Heart left ventricle (tissue), 16 donors: ENCODE measurements around the gene IST1. TPM values are rescaled to one million over a fixed set of nuclear protein-coding genes. Genes with fewer than 3 reads are reported as not detected.
A peak's percentile ranks its signal among the peaks of the same experiment; 100 is the strongest.

Experiments used
- ATAC-seq, 4 donors: fragments of 200-7000 bp; cut with Tn5 transposase; one replicate each; pipeline ENCODE4 v1.9.1; 2020 to 2022; ENCODE audit warnings: moderate library complexity in 4 of 4, mild to moderate bottlenecking in 3 of 4, moderate number of reproducible peaks in 1 of 4
- DNase-seq, 5 donors: peaks; one replicate each; pipeline ENCODE4 v3.0.0-alpha.2; 2020
- H3K27ac ChIP-seq, 12 donors: fragments of 200-600 bp; sonication (generic) in 4 of 12; one replicate each; pipeline versions ENCODE4 v1.5.0 to v1.8.0; 2016 to 2022; ENCODE audit warnings: mild to moderate bottlenecking in 2 of 12
- H3K27me3 ChIP-seq, 9 donors: fragments of 200-600 bp; sonication (generic) in 2 of 9; one replicate each; pipeline versions ENCODE4 v1.5.1 to v1.8.0; 2016 to 2022; ENCODE audit warnings: mild to moderate bottlenecking in 3 of 9
- H3K36me3 ChIP-seq, 9 donors: fragments of 200-600 bp; sonication (generic) in 2 of 9; one replicate each; pipeline versions ENCODE4 v1.5.0 to v1.8.0; 2018 to 2022; ENCODE audit warnings: mild to moderate bottlenecking in 2 of 9
- H3K4me1 ChIP-seq, 12 donors: fragments of 200-600 bp; sonication (generic) in 4 of 12; one replicate each; pipeline versions ENCODE4 v1.5.0 to v1.8.0; 2016 to 2022; ENCODE audit warnings: mild to moderate bottlenecking in 3 of 12
- H3K4me3 ChIP-seq, 12 donors: fragments of 200-600 bp; sonication (generic) in 4 of 12; one replicate each; pipeline versions ENCODE4 v1.5.0 to v1.8.0; 2017 to 2022; ENCODE audit warnings: mild to moderate bottlenecking in 9 of 12, moderate library complexity in 4 of 12
- H3K9me3 ChIP-seq, 12 donors: fragments of 200-600 bp; sonication (generic) in 4 of 12; one replicate each; pipeline versions ENCODE4 v1.5.0 to v1.8.0; 2016 to 2022; ENCODE audit warnings: mild to moderate bottlenecking in 1 of 12
- CTCF ChIP-seq, 12 donors: fragments of 200-600 bp; sonication (generic) in 4 of 12; IDR thresholded peaks; one replicate each; pipeline versions ENCODE4 v1.5.0 to v1.8.0; 2018 to 2022; ENCODE audit warnings: antibody characterized with exemption in 12 of 12, mild to moderate bottlenecking in 5 of 12
- POLR2A ChIP-seq, 2 donors: fragments of 450-650 bp; IDR thresholded peaks; one replicate each; pipeline ENCODE4 v1.6.1; 2017; ENCODE audit warnings: antibody characterized with exemption in 2 of 2, mild to moderate bottlenecking in 2 of 2, moderate library complexity in 2 of 2
- WGBS, 4 donors: extraction: QIAGEN DNeasy Blood & Tissue Kit in 2 of 4; methylation state at CpG; one replicate each; pipeline versions ENCODE4 v1.1.5 to v1.1.7; 2013 to 2018; 5-methylcytosine and 5-hydroxymethylcytosine counted together
- intact Hi-C, 10 donors: fragments of 100-400 bp; cut with DNase I; formaldehyde crosslinking; loops; one replicate each; pipeline versions ENCODE4 v1.11.1 to v1.14.2; 2022
- polyA plus RNA-seq, 2 donors: library from polyadenylated mRNA; stranded (reverse); fragments of 200-250 nt; gene quantifications; one replicate each; pipeline ENCODE4 v1.2.3, GENCODE V29; 2013
- total RNA-seq, 9 donors: library from RNA; depleted of rRNA in 2 of 9; stranded (reverse); fragments of >200 nt in 2 of 9; fragmentation: NEBNext Ultra II Directional in 3 of 9; extraction: Animal tissue kit (Norgen Biotek cat#: 25700) in 3 of 9; gene quantifications; one replicate each; pipeline versions ENCODE4 v1.1.0 to v1.2.4, GENCODE V29; 2016 to 2023
- donor health status: ischemic (EF 13 %, LVEDD 7.1; RV severe dilation, severe dysfunction).
- donor health status: healthy with polysubstance abuse.
- donor health status: DM: no; HTN: yes; CAD: no.
- donor health status: DM: no; HTN: no; CAD: no.
- donor health status: ischemic (EF 25% LVEDD 6.9; RV normal size, moderate dysfunction).
- donor health status: ischemic (EF 25% LVEDD 5.7; RV mildly dilated, moderate dysfunction).
- donor health status: healthy.
- donor health status: DM: yes; HTN: yes; CAD: no.
- donor health status: ischemic (EF 35%, LVEDD 5.7; RV mildly dilated, moderate dysfunction).
- donor health status: nonischemic (EF 11% LVEDD 7.7; RV severe dilation, severe dysfunction).
- donor health status: DM: yes; HTN: yes; CAD: no.
- donor health status: PGD.
- donor health status: ischemic (EF 29% LVEDD 5.4; RV normal size, mild dysfunction).
- donor health status: nonischemic (EF 23%, LVEDD 6.1; RV moderate dilation, normal function).

The IST1 gene
- total and polyA plus RNA-seq, 11 donors = 54.5 to 146 (median 108) TPM

- H3K27me3 ChIP-seq = no peaks in the 10 kb centered on the region
- no peak overlapping the region for H3K27ac ChIP-seq
- H3K9me3 ChIP-seq = no peaks in the 10 kb centered on the region
- no peak for DNase-seq
- TF ChIP-seq CTCF (IDR thresholded peaks at IDR 0.05) (no peak), POLR2A (IDR thresholded peaks at IDR 0.05) (no peak)
- no peak for ATAC-seq
- peaks cover 7 to 55% (median 35%) of the 10 kb centered on the region in 12 donors for H3K4me1 ChIP-seq
- H3K4me3 ChIP-seq = no peak overlapping the region
- intact Hi-C loops = loop anchor here in 2 of 10 donors (5.0 kb wide), 1 partner anchor 51 kb away; the partner anchor contains the start of gene ZNF821 (in 2 of the 2)
- 44 to 91% (median 66%) methylated on average over 1 of the region's 1 CpG for WGBS, 4 donors
- H3K36me3 ChIP-seq = peaks cover 0 to 69% (median 43%) of the 10 kb centered on the region in 9 donors
These were observed 37.7 kb downstream of the IST1 start for GRCh38 chr16:71933017-71933416.

GRCh38 chr16:71933913-71934695 is 38.8 kb downstream of the IST1 start:
- TF ChIP-seq CTCF (IDR thresholded peaks at IDR 0.05) = no peak
- TF ChIP-seq POLR2A (IDR thresholded peaks at IDR 0.05) = no peak
- peak overlapping the region in 4 of 12 donors; percentile 6 to 24 (median 15) for H3K27ac ChIP-seq
- WGBS, 4 donors = 68 to 75% (median 73%) methylated on average over 8 to 11 of the region's 11 CpGs
- H3K4me3 ChIP-seq = no peak overlapping the region
- no peaks in the 10 kb centered on the region for H3K27me3 ChIP-seq
- ATAC-seq (peak in 2 of 4 donors; percentile 12 to 21), DNase-seq (no peak)
- peaks cover 0 to 44% (median 24%) of the 10 kb centered on the region in 12 donors for H3K4me1 ChIP-seq
- H3K36me3 ChIP-seq = peaks cover 0 to 58% (median 32%) of the 10 kb centered on the region in 9 donors
- intact Hi-C loops = loop anchor here in 2 of 10 donors (5.0 kb wide), 1 partner anchor 52 kb away; the partner anchor contains the start of gene ZNF821 (in 2 of the 2)
- H3K9me3 ChIP-seq = no peaks in the 10 kb centered on the region

GRCh38 chr16:71937868-71938510 is 42.7 kb downstream of the IST1 start:
- H3K9me3 ChIP-seq = no peaks in the 10 kb centered on the region
- no peak for DNase-seq
- peaks cover 0 to 26% (median 12%) of the 10 kb centered on the region in 9 donors for H3K36me3 ChIP-seq
- TF ChIP-seq CTCF (IDR thresholded peaks at IDR 0.05) (no peak), POLR2A (IDR thresholded peaks at IDR 0.05) (no peak)
- intact Hi-C loops = no loop called here
- H3K4me3 ChIP-seq = no peak overlapping the region
- no peaks in the 10 kb centered on the region for H3K27me3 ChIP-seq
- 86 to 89% (median 87%) methylated on average over 6 to 10 of the region's 10 CpGs for WGBS, 4 donors
- peak in 1 of 4 donors; percentile 8 for ATAC-seq
- H3K27ac ChIP-seq = no peak overlapping the region
- H3K4me1 ChIP-seq = peaks cover 0 to 26% (median 5%) of the 10 kb centered on the region in 12 donors

GRCh38 chr16:71943887-71944286 is 48.6 kb downstream of the IST1 start:
- peaks cover 0 to 5% (median 0%) of the 10 kb centered on the region in 12 donors for H3K4me1 ChIP-seq
- H3K4me3 ChIP-seq = no peak overlapping the region
- ATAC-seq = peak in 1 of 4 donors; percentile 51
- no peak for TF ChIP-seq CTCF (IDR thresholded peaks at IDR 0.05)
- no peak for TF ChIP-seq POLR2A (IDR thresholded peaks at IDR 0.05)
- no peaks in the 10 kb centered on the region for H3K36me3 ChIP-seq
- intact Hi-C loops = loop anchor here in 1 of 10 donors (2.0 kb wide), 1 partner anchor 19 kb away; no protein-coding TSS in a partner anchor
- 10 to 20% (median 15%) methylated on average over 2 of the region's 2 CpGs for WGBS, 4 donors
- no peak for DNase-seq
- H3K9me3 ChIP-seq = no peaks in the 10 kb centered on the region
- no peak overlapping the region for H3K27ac ChIP-seq
- no peaks in the 10 kb centered on the region for H3K27me3 ChIP-seq
